HG03575 (cell line): ENCODE measurements around the gene SYNC.

Experiments used
- ATAC-seq: cut with Tn5 transposase; IDR thresholded peaks from one replicate; pipeline ENCODE4 v1.9.1; 2021; ENCODE audit not compliant: unreplicated experiment, insufficient number of reproducible peaks, low FRiP score; ENCODE audit errors: extremely low read depth

Gene SYNC

DNA sequence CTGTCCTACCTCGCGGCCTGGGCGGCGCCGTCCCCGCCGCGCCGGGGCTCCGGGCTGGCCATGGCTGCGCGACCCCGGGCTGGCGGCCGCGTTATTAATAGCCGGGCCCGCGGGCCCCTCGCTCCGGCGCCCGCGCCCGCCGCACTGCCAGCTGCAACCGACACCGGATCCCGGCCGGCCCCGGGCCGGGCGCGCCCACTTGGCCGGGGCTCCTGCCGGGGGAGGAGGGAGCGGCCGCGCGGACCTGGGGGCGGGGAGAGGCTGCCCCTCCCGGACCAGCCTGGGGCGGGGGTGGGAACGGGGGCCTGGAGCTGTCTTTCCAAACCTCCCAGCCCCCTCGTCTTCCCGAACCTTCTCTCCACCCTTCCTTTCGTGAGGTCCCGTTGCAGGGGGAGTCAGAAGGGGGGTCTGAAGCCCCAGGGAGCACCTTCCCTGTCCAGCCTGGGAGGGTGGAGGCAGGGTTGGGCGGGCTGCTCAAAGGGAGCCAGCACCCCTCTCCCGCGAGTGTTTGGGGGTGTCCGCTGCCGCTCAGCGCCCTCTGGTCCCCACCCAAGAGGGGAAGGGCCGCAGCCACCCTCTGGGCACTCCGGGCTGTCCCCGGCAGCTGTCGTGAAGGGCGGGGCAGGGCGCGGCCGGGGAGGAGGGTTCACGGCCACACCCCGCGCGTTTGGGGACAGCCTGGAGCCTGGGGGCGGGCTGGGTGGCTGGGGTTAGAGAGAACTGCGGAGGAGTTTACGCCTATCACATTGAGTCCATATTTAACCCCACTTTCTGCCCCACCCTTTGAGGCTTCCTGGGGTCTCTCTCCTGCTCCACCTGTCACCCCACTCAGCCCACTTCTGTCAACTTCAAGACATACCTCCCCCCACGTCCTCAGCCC lies at the start of gene SYNC:
SYNC (minus strand) TSS at position 172 of the 880 bp plus-strand sequence; CDS start at position 62, 110 bp downstream.
- no peak for ATAC-seq

DNA sequence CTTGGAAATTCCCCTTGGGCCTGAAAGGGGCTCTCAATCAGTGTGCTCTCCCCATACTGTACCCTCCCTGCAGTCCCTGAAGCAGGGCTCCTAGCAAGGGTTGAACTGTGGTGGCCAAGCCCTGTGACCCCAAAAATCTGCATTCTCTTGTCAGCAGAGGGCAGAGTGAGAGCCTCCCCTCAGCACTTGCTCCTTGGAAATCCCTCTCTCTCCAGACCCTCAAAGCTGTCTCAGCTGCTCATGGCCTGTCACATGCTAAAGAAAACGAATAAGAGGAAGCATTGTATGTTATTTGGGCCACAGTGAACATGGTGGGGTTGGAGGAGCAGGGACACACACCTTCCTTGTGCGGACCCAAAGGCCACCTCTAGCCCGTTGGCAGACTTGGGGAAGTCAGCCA lies 47.2 kb upstream of the SYNC start:
- no peak for ATAC-seq

DNA sequence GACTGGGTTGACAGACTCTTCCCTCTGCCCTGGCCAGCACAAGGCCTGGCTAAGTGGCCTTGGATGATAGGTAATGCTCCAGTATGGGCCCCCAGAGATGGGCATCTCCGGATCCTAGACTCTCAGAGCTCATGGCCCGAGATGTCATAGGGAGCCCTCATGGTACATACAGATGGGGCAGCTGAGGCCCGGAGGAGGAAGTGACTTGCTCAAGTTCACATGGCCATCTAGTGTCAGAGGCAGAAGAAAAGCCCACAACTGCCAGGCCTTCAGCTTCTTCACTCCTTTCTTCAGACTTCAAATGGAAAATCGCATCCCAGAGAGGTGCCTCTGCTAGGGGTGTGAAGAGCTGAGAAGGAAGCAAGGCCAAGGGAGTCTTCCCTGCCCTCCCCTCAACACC lies 46.8 kb upstream of the SYNC start:
- ATAC-seq, result no peak

DNA sequence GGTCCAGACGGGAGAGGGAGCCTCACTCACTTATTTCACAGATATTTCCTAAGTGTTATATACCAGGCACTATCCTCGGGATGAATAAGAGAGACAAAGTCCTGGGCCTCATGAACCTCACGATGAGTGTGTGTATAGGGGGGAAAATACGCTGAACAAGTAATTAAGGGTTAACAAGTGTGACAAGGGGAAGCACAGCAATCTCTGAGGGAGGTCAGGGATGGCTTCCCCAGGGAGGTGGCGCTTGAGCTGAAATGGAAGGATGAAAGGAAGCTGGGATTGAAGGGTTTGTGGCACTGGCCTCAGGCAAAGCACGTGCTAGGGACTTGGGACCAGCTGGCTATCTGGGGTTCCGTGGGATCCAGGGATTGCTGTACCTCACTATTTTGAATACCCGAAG lies 46.4 kb upstream of the SYNC start:
- ATAC-seq, result no peak

DNA sequence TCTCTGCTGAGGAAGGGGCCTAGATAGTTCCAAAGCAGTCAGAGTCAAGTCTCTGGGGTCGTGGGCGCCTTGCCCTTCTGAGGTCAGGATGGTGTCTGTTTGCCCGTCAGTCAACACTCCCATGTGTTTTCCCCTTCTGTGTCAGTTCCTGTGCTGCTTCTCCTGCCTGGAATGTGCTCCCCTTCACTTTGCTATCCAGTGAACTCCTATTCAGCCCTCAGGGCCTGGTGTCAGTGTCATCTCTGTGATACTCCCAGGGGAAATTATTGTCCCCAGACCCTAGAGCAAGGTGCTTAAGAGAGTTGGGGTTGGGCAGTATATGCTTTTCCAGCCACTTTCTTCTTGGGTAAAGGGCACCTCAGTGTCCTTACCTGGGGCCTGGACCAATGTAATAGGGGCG lies 45.8 kb upstream of the SYNC start:
- ATAC-seq, result no peak

DNA sequence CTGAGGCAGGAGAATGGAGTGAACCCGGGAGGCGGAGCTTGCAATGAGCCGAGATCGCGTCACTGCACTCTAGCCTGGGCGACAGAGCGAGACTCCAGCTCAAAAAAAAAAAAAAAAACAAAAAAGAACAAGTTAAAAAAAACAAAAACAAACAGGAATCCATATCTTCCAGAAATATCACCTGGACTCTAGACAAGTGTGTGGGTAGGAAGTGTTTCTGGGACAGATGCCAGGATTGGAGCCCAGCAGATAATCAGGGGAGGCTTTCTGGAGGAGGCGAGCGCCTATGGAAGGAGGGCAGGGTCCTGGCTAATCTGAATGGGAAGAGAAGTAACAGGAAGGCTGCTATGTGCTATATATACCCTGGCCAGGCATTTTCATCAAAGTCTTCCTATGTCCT lies 43.6 kb upstream of the SYNC start:
- no peak for ATAC-seq

DNA sequence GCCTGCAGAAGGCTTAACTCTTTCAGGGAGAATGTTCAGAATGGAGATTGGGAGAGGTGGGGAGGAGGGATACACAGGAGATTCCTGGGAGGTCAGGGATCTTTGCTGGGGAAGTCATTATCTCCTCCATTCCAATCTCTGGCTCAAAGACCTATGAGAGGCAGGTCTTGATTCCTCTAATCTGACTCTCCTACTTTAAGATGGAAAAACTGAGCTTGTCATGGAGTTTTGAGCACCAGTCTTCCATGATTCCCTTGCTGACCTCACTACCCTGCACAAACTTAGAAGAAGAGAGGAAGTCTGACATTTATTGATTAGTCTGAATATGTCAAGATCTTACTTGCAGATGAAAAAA lies 41.5 kb upstream of the SYNC start:
- no peak for ATAC-seq

DNA sequence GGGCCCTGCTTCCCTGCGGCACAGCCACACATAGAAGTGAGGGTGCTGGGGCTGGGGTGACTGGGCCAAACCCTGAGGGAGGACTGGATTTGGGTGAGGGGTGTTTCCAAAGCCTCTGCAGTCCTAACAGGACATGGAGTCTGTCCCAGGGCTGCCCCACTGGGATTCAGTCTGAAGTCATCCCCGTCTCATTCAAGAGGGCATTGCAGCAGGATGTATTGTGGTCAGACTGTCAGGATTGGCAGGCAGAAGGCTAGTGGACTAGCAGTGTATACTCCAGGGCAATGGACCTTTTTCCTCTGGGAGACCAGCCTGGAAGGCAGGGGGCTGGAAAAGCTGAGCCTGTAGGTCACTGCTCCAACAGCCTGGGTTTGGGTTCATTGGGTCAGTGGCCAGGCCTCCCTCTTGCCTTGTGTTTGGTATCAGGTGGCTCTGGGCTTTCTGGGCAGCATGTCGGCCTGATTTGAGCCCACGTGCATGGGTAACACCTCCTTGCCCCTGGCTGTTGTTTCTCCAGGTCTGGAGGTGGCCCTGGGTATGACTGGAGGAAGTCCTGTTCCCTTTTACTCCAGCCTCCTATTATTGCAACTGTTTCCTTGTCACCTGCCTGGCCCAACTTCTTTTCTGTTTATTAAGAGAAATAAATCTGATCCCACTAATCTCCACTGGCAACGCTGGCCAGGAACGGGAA lies 41.0 kb upstream of the SYNC start:
- ATAC-seq, result no peak

DNA sequence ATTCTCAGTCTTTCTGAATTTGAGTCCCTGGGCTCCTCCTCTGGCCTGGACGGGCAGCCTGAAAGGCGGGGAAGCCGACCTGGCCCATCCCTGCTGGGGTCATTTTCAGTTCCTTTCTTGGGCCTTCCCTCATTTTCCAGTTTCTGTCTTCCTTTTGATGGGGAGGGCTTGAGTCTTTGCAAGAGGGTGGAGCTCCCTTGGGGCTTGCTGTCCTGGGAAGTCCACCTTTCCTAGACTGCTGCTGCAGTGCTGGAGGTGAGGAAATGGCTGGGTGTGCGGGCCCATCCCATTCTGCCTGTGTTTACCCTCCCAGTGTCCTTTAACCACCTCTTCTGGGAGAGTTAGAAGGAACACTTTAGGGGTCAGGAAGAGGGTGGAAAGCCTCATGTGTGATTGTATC lies 40.4 kb upstream of the SYNC start:
- no peak for ATAC-seq

DNA sequence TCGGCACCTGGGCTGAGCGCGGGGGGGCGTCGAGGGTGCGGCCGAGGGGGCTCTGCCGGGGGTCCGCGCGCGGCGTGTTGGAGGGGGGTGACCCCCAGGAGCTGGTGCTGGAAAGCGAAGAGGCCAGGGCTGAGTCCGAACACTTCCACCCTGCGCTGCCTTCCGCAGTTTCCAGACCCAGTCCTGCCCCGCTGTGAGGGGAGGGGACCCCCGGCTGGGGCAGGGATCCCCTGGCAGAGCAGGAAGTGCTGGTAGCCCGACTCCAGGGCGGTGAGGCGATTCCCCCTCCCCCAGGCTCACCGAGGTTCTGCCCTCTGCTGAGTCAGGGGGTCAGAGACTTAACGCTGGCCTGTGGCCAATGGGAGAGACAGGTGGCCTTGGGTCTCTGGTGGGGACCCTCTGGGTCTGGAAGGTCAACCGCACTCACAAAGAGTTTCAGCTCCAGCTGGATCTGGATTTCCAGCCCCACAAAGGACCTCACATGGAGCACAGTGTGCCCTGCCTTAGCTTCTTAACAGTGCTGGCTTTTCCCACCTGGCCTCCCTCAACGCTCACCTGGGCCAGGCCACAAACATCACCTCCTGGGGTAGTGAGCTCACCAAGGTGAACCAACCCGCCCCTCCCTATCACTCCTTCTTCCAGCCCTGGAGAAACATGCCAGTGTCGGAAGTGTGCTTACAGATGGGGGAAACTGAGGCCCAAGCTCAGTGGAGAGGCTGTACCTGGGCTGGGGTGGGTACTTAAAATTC lies 39.8 kb upstream of the SYNC start:
- ATAC-seq, result no peak

DNA sequence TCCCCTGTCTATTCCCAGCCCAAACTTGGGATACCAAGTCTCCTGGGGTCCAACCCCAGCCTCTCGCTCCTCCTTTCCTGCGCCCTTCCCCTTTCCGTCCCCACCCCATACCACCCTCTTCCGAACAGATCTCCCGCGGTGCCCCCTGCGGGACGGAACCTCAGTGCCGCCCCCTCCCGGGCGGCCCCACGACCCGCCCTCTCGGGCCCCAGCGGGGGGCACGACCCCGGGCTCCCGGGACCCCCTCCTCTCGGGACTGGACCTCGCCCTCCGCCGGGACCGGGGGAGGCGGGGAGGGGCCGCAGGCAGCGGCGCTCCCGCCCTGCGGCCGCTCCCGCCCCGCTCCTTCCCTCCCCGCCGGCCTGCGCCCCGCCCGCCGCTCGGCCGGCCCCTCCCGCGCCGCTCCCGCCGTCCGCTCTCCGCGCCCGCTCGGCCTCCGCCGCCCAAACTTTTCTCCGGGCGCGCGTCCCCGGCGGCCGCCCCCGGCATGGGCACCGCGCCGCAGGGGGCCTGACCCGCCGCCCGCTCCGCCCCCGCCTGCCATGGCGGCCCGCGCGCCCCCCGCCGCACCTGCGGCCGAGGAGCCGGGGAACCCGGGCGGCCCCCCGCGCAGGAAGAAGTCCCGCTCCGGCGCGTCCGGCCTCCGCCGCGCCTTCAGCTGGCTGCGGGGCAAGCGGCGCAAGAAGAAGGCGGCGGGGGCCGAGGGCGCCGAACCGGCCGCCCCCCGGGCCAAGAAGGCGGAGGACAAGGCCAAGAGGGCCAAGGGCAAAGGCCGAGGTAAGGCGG lies 39.0 kb upstream of the SYNC start:
- ATAC-seq, result no peak

DNA sequence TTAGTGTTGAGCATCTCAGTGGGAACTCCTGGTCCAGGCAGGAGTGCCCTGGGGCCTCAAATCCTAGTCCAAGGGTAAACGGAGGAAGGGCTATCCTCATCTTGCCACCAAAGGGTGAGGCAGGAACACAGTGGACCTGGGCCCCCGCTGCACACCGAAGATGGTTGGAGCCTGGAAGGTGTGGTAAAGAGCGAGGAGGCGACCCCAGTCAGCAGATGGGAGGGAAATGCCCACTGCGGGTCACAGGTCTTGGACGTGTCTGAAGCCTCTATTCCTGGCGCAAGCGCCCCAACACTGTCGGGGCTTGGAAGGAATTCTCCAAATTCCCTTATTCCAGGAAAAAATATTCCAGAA lies 38.5 kb upstream of the SYNC start:
- no peak for ATAC-seq

DNA sequence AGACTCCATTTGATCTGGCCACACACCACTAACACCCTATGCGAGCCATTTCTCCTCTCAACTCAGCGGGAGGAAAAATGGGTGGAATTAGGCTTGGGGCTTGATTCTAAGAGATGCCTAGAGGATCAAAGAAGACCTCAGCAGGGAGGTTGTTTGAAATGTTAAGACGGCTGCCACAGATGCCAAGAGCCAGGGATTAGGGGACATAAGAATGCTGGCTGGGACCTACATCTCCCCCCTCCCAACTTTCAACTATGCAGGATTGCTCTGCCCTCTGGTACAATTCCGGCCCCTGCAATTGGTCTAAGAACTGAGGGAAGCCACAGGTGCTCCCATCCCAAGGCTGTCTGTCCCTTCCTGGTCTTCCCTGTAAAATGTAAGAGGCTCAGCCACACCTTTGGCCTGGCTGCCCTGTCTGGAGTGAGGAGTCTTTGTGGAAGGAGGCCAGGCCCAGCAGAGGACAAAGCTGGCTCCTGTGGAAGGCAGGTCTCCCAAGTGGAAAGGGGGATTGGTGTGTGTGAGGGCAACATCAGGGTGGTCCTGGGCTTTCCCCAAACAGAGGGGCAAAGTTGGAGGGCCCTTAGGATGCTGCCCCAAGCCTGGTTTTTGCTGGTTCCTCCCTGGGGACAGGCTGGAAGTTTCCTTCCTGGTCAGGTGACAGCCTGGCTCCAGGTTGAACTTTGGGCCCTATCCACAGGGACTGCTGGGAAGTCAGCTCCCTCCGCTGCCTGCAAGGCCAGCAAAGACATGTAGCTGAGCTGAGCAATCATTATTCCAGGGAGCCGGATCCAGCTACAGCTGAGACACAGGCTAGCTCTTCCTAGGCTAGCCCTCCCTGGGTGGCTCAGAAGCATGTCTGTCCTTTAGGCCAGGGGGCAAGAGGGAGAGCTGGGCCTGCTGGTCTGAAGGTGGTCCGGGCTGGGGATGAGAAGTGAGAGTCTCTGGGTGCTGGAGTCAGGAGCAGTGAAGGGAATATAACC lies 34.5 kb upstream of the SYNC start:
- ATAC-seq, result no peak

DNA sequence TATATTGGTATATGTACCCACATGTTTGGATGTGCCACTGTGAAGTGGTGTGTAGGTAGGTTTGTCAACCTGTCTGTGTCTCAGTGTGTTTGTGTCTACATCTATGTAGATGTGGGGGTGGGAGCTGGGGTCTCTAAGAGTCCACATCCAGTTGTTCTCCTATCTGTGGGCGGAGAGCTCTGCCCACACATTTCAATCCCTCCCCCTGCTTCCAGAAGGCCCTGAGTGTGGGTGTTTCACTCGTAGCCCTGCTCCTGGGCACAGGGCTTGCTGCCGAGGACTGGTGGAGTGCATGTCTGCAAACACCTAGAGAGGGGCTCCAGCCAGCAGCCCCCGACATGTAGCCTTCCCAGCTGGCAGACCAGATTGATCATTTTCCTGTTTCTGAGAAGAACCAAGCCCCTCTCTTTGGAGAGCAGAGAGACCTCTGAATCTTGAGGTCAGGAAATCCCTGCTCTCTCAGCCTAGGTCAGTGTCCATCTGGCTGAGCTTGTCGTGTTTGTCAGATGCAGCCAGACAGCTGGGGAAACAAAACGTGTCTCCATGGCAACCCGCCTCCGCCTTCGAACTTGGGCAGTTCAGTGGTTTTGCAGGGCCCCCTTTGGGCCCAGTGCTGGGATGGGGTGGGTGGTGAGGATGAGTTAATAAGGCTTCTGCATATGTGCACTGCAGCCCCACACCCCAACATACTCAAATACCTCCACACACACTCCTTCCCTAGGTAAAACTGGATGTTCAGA lies 31.2 kb upstream of the SYNC start:
- ATAC-seq, result no peak

DNA sequence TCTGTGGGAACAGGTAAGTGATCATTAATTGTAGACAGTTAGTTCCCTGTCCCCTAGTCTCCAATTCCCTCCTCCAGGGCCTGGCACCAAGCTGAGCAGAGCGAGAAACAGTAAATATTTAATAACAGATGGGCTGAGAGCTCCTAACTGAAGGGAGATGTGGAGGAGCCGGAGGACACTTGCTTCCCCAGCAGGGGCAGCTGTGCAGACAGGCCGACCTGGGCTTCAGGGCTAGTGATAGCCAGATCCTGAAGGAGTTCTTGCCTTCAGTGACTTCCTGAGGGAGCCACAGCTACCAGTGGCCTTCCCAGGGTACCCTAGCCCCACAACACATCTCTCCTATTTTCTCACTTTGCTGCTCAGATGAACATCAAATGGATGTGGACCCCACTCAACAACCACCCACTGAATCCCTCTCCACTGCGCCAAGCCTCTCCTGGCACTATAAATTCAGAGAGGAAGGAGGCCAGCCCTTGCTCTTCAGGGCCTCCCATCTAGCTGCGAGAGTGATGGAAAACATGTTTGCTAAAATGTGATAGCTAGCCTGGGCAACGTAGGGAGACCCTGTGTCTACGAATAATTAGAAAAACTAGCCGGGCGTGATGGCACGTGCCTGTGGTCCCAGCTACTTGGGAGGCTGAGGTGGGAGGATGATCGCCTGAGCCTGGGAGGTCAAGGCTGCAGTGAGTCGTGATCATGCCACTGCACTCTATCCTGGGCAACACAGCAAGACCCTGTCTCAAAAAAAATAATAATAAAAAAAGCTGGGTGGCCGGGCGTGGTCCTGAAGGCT lies 26.9 kb upstream of the SYNC start:
- no peak for ATAC-seq

DNA sequence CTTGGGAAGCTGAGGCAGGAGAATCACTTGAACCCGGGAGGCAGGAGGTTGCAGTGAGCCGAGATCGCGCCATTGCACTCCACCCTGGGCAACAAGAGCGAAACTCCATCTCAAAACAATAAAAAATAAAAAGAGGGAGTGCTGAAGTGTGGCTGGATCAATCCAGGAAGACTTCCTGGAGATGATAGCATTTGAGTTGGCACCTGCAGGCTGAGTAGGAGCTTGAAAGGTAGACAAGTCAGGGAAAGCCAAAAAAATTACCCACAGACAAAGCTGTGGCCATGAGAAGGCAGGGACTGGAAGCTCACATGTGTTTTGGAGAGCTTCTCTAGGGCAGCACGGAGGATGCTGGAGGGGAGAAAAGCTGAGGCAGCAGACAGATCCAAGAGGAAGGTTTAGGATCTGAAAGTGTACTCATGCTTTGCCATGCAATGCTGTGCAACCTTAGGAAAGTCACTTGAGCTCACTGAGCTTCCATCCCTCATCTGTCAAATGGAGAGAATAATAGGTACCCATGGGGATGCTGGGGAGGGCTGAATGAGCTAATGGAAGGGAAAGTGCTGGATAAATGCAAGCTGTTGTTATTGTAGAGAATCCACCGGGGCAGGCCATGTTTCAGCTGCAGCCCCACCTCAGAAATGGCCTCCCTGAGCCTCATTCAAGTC lies 26.0 kb upstream of the SYNC start:
- ATAC-seq, result no peak
